Liver (tissue), 9 donors: Measurements from ENCODE around the gene AKAP11. TPM values are rescaled to one million over a fixed set of nuclear protein-coding genes. Genes with fewer than 3 reads are reported as not detected.
"Not testable (repeated sequence)": the region's sequence is repeated elsewhere in the genome, so short reads cannot be mapped to it uniquely, and the experiment has no call there.

Source experiments
- DNase-seq: peaks from one replicate; pipeline ENCODE4 v3.0.0-alpha.2; 2017; ENCODE audit warnings: low spot score
- H3K27ac ChIP-seq, 2 donors: one replicate each; pipeline ENCODE4 v1.7.0; 2013; ENCODE audit warnings: inconsistent platforms in 2 of 2, low read length in 2 of 2, control low read depth in 1 of 2, low read depth in 1 of 2, mild to moderate bottlenecking in 1 of 2
- H3K27me3 ChIP-seq, 4 donors: one replicate each; pipeline versions ENCODE4 v1.6.1 to v1.7.0; 2013; ENCODE audit warnings: low read length in 3 of 4, inconsistent platforms in 1 of 4, mild to moderate bottlenecking in 1 of 4, moderate library complexity in 1 of 4; ENCODE audit not compliant: control insufficient read depth in 4 of 4, insufficient read depth in 4 of 4
- H3K36me3 ChIP-seq, 4 donors: one replicate each; pipeline versions ENCODE4 v1.6.1 to v1.7.0; 2013; ENCODE audit warnings: low read length in 3 of 4, mild to moderate bottlenecking in 3 of 4, low read depth in 1 of 4, moderate library complexity in 1 of 4; ENCODE audit not compliant: control insufficient read depth in 4 of 4, insufficient read depth in 3 of 4
- H3K4me1 ChIP-seq, 4 donors: one replicate each; pipeline versions ENCODE4 v1.6.1 to v1.7.0; 2013; ENCODE audit warnings: low read length in 3 of 4, mild to moderate bottlenecking in 3 of 4, moderate library complexity in 1 of 4; ENCODE audit not compliant: control insufficient read depth in 4 of 4, insufficient read depth in 4 of 4
- H3K4me3 ChIP-seq, 3 donors: one replicate each; pipeline versions ENCODE4 v1.6.1 to v1.7.0; 2013; ENCODE audit warnings: low read length in 3 of 3, control low read depth in 1 of 3, low read depth in 1 of 3, mild to moderate bottlenecking in 1 of 3
- H3K9ac ChIP-seq, 2 donors: one replicate each; pipeline ENCODE4 v1.7.0; 2013; ENCODE audit warnings: low read length in 2 of 2, mild to moderate bottlenecking in 2 of 2, moderate library complexity in 2 of 2, control low read depth in 1 of 2, low read depth in 1 of 2
- H3K9me3 ChIP-seq, 4 donors: one replicate each; pipeline versions ENCODE4 v1.6.1 to v1.7.0; 2013; ENCODE audit warnings: low read length in 3 of 4; ENCODE audit not compliant: control insufficient read depth in 4 of 4
- CTCF ChIP-seq: fragments of 150-350 bp; IDR thresholded peaks from 2 replicates; pipeline ENCODE4 v1.5.1; 2017; ENCODE audit warnings: improper control_type of control experiment, low read depth, low read length; ENCODE audit not compliant: missing input control
- EGR1 ChIP-seq, 2 donors: IDR thresholded peaks; 2 replicates each; pipeline ENCODE4 v1.6.1; 2016 to 2018; ENCODE audit warnings: antibody characterized with exemption in 2 of 2, low read depth in 2 of 2
- FOXA1 ChIP-seq: IDR thresholded peaks from 2 replicates; pipeline ENCODE4 v1.6.1; 2016; ENCODE audit warnings: antibody characterized with exemption
- FOXA2 ChIP-seq: IDR thresholded peaks from 2 replicates; pipeline ENCODE4 v1.6.1; 2016; ENCODE audit warnings: antibody characterized with exemption
- JUND ChIP-seq, 2 donors: IDR thresholded peaks; 2 replicates each; pipeline ENCODE4 v1.6.1; 2016; ENCODE audit warnings: antibody characterized with exemption in 2 of 2
- MAX ChIP-seq: IDR thresholded peaks from 2 replicates; pipeline ENCODE4 v1.6.1; 2016; ENCODE audit warnings: antibody characterized with exemption
- NR2F2 ChIP-seq: IDR thresholded peaks from 2 replicates; pipeline ENCODE4 v1.6.1; 2016; ENCODE audit warnings: antibody characterized with exemption
- RAD21 ChIP-seq, 2 donors: IDR thresholded peaks; 2 replicates each; pipeline ENCODE4 v1.6.1; 2016; ENCODE audit warnings: antibody characterized with exemption in 2 of 2, mild to moderate bottlenecking in 2 of 2
- YY1 ChIP-seq: IDR thresholded peaks from 2 replicates; pipeline ENCODE4 v1.6.1; 2016; ENCODE audit warnings: antibody characterized with exemption, mild to moderate bottlenecking
- ZBTB33 ChIP-seq: IDR thresholded peaks from 2 replicates; pipeline ENCODE4 v1.6.1; 2016; ENCODE audit warnings: antibody characterized with exemption
- WGBS: extraction: QIAGEN DNeasy Blood & Tissue Kit; methylation state at CpG from one replicate; pipeline ENCODE4 v1.1.7; 2013; 5-methylcytosine and 5-hydroxymethylcytosine counted together
- polyA plus RNA-seq, 2 donors: library from polyadenylated mRNA; stranded (reverse) in 1 of 2; unstranded in 1 of 2; fragments of 200-250 nt in 1 of 2; fragments of >200 nt in 1 of 2; fragmentation: Nextera tagmentation in 1 of 2; extraction: Ambion mirVana in 1 of 2; gene quantifications; one replicate each; pipeline versions ENCODE4 v1.2.1 to v1.2.3, GENCODE V29; 2013 to 2015
- total RNA-seq, 2 donors: library from RNA; depleted of rRNA; stranded (reverse); fragments of >200 nt; gene quantifications; one replicate each; pipeline ENCODE4 v1.2.3, GENCODE V29; 2014
- donor health status: healthy.
- donor health status: healthy.
- donor health status: healthy.
- donor health status: healthy.
- donor health status: healthy.

The AKAP11 gene
- total and polyA plus RNA-seq, 4 donors: 2.5 to 12.0 (median 7.3) TPM

GRCh38 chr13:42223681-42224080, 48.3 kb upstream of the AKAP11 start:
- no peak overlapping the region for H3K4me3 ChIP-seq
- no peak for DNase-seq
- no peaks in the 10 kb centered on the region for H3K27me3 ChIP-seq
- no peak overlapping the region for H3K9ac ChIP-seq
- no peaks in the 10 kb centered on the region for H3K4me1 ChIP-seq
- TF ChIP-seq ZBTB33 (no peak), RAD21 (IDR thresholded peaks at IDR 0.05) (no peak), FOXA1 (no peak), FOXA2 (no peak)
- 98% methylated on average over 4 of the region's 4 CpGs for WGBS
- H3K36me3 ChIP-seq: no peaks in the 10 kb centered on the region
- H3K27ac ChIP-seq: no peak overlapping the region
- no peaks in the 10 kb centered on the region for H3K9me3 ChIP-seq

GRCh38 chr13:42225051-42225450, 46.9 kb upstream of the AKAP11 start:
- no peaks in the 10 kb centered on the region for H3K27me3 ChIP-seq
- H3K9me3 ChIP-seq: no peaks in the 10 kb centered on the region
- no peak overlapping the region for H3K4me3 ChIP-seq
- H3K9ac ChIP-seq: no peak overlapping the region
- no peak overlapping the region for H3K27ac ChIP-seq
- no peaks in the 10 kb centered on the region for H3K4me1 ChIP-seq
- TF ChIP-seq ZBTB33 (no peak), MAX (no peak)
- H3K36me3 ChIP-seq: no peaks in the 10 kb centered on the region
- 96% methylated on average over 2 of the region's 2 CpGs for WGBS
- DNase-seq: no peak

GRCh38 chr13:42226759-42227158, 45.2 kb upstream of the AKAP11 start:
- H3K4me1 ChIP-seq, H3K9ac ChIP-seq, H3K36me3 ChIP-seq, H3K27ac ChIP-seq, H3K9me3 ChIP-seq, H3K4me3 ChIP-seq, DNase-seq, H3K27me3 ChIP-seq: not testable (repeated sequence)
- 95% methylated on average over 5 of the region's 5 CpGs for WGBS

- WGBS: 97% methylated on average over 1 of the region's 1 CpG
Measured at GRCh38 chr13:42228527-42228926, 43.4 kb upstream of the AKAP11 start.

More at GRCh38 chr13:42228527-42228926, 43.4 kb upstream of the AKAP11 start:
- no peak overlapping the region for H3K4me3 ChIP-seq
- TF ChIP-seq JUND (IDR thresholded peaks at IDR 0.05): no peak
- TF ChIP-seq FOXA1: no peak
- TF ChIP-seq EGR1 (IDR thresholded peaks at IDR 0.05; ENCODE audit: low read depth in 2 of 2): no peak
- TF ChIP-seq NR2F2: no peak
- no peak for TF ChIP-seq RAD21 (IDR thresholded peaks at IDR 0.05)
- no peak for TF ChIP-seq ZBTB33
- TF ChIP-seq CTCF: no peak
- no peak for TF ChIP-seq YY1
- no peak for TF ChIP-seq FOXA2
- no peaks in the 10 kb centered on the region for H3K36me3 ChIP-seq
- H3K9me3 ChIP-seq: no peaks in the 10 kb centered on the region
- no peak overlapping the region for H3K9ac ChIP-seq
- no peaks in the 10 kb centered on the region for H3K4me1 ChIP-seq
- no peak overlapping the region for H3K27ac ChIP-seq
- H3K27me3 ChIP-seq: no peaks in the 10 kb centered on the region
- DNase-seq: no peak
